Calu3 (cell line): ENCODE measurements around the gene CCSER1. TPM values are rescaled to one million over a fixed set of nuclear protein-coding genes. Genes with fewer than 3 reads are reported as not detected.

Source experiments
- BruUV-seq: library from RNA; stranded (reverse); fragments of 400-500 nt; replicated peaks from 2 replicates; lab custom pipeline; 2021; lab: Mats Ljungman, UMichigan
- CTCF ChIA-PET: fragments of 300-600 bp; sonication (Branson Sonifier 250); formaldehyde crosslinking; loops from one replicate; lab custom pipeline; 2022; ENCODE audit warnings: antibody characterized with exemption; lab: Charles Lee
- DNase-seq: peaks from one replicate; pipeline ENCODE4 v3.0.0; 2022
- H3K27ac Mint-ChIP-seq: one replicate; pipeline ENCODE4 v1.8.0; 2022; ENCODE audit warnings: mixed read lengths; ENCODE audit not compliant: unreplicated experiment
- H3K27me3 Mint-ChIP-seq: one replicate; pipeline ENCODE4 v1.8.0; 2022; ENCODE audit warnings: mixed read lengths; ENCODE audit not compliant: unreplicated experiment
- H3K36me3 Mint-ChIP-seq: one replicate; pipeline ENCODE4 v1.8.0; 2022; ENCODE audit warnings: mild to moderate bottlenecking, moderate library complexity, mixed read lengths; ENCODE audit not compliant: insufficient read depth, unreplicated experiment
- H3K4me1 Mint-ChIP-seq: one replicate; pipeline ENCODE4 v1.8.0; 2022; ENCODE audit warnings: mild to moderate bottlenecking, low read depth, mixed read lengths; ENCODE audit not compliant: unreplicated experiment
- H3K4me3 Mint-ChIP-seq: one replicate; pipeline ENCODE4 v1.8.0; 2022; ENCODE audit warnings: mild to moderate bottlenecking, low read depth, moderate library complexity, mixed read lengths; ENCODE audit not compliant: unreplicated experiment
- H3K9me3 Mint-ChIP-seq: one replicate; pipeline ENCODE4 v1.8.0; 2022; ENCODE audit warnings: low read depth, mixed read lengths; ENCODE audit not compliant: unreplicated experiment
- CTCF ChIP-seq: fragments of 200-600 bp; IDR thresholded peaks from one replicate; pipeline ENCODE4 v1.8.0; 2022; ENCODE audit warnings: antibody characterized with exemption; ENCODE audit not compliant: unreplicated experiment
- intact Hi-C: fragments of 100-400 bp; cut with micrococcal nuclease; formaldehyde crosslinking; loops from one replicate; pipeline ENCODE4 v1.10.0; 2022; ENCODE audit not compliant: unreplicated experiment
- total RNA-seq: library from RNA; stranded (reverse); gene quantifications from 2 replicates; pipeline ENCODE4 v1.2.3, GENCODE V29; 2022

CCSER1 gene
- total RNA-seq, 1 experiment from 2014 or later: 6.2 TPM

GRCh38 chr4:91470671-91471070, 1343.5 kb downstream of the CCSER1 start:
- no peak for TF ChIP-seq CTCF
- no TSS peak for BruUV-seq
- no peak for DNase-seq
- H3K4me3 Mint-ChIP-seq: no peak overlapping the region
- H3K4me1 Mint-ChIP-seq: no peaks in the 10 kb centered on the region
- no peaks in the 10 kb centered on the region for H3K9me3 Mint-ChIP-seq
- intact Hi-C loops: no loop called here
- H3K36me3 Mint-ChIP-seq: no peaks in the 10 kb centered on the region
- H3K27me3 Mint-ChIP-seq: no peaks in the 10 kb centered on the region
- no peak overlapping the region for H3K27ac Mint-ChIP-seq
- CTCF ChIA-PET: no interaction called here

GRCh38 chr4:91471280-91471679, 1344.1 kb downstream of the CCSER1 start:
- no peak overlapping the region for H3K27ac Mint-ChIP-seq
- TF ChIP-seq CTCF: no peak
- H3K9me3 Mint-ChIP-seq: no peaks in the 10 kb centered on the region
- intact Hi-C loops: no loop called here
- no peaks in the 10 kb centered on the region for H3K36me3 Mint-ChIP-seq
- BruUV-seq: no TSS peak
- H3K4me1 Mint-ChIP-seq: no peaks in the 10 kb centered on the region
- H3K4me3 Mint-ChIP-seq: no peak overlapping the region
- DNase-seq: no peak
- no peaks in the 10 kb centered on the region for H3K27me3 Mint-ChIP-seq
- CTCF ChIA-PET: interaction anchor here (0.6 kb wide), 1 partner anchor 26 kb away, joined by 3 read pairs; no protein-coding TSS in a partner anchor

GRCh38 chr4:91472046-91472445, 1344.9 kb downstream of the CCSER1 start:
- no TSS peak for BruUV-seq
- Mint-ChIP-seq H3K9me3 (no peaks in the 10 kb centered on the region), H3K36me3 (no peaks in the 10 kb centered on the region), H3K4me1 (no peaks in the 10 kb centered on the region), H3K4me3 (no peak overlapping the region), H3K27ac (no peak overlapping the region), H3K27me3 (no peaks in the 10 kb centered on the region)
- intact Hi-C loops: no loop called here
- CTCF ChIA-PET: interaction anchor here (0.6 to 0.7 kb wide), 2 partner anchors 26 to 1539 kb away, joined by 3 read pairs; no protein-coding TSS in a partner anchor
- no peak for TF ChIP-seq CTCF
- no peak for DNase-seq

- intact Hi-C loops: no loop called here
- no peak for DNase-seq
- TF ChIP-seq CTCF: no peak
- H3K4me3 Mint-ChIP-seq: no peak overlapping the region
- no peaks in the 10 kb centered on the region for H3K36me3 Mint-ChIP-seq
- no TSS peak for BruUV-seq
- H3K27me3 Mint-ChIP-seq: no peaks in the 10 kb centered on the region
- CTCF ChIA-PET: no interaction called here
- no peaks in the 10 kb centered on the region for H3K9me3 Mint-ChIP-seq
- H3K4me1 Mint-ChIP-seq: no peaks in the 10 kb centered on the region
- H3K27ac Mint-ChIP-seq: no peak overlapping the region
These were observed 1358.2 kb downstream of the CCSER1 start for GRCh38 chr4:91485415-91485814.
